Measurements from ENCODE around the gene BBX. TPM values are rescaled to one million over a fixed set of nuclear protein-coding genes. Genes with fewer than 3 reads are reported as not detected.
A peak's percentile ranks its signal among the peaks of the same experiment; 100 is the strongest.

The BBX gene
- total RNA-seq, 1 donor from 2014 or later = 77.5 TPM

DNA sequence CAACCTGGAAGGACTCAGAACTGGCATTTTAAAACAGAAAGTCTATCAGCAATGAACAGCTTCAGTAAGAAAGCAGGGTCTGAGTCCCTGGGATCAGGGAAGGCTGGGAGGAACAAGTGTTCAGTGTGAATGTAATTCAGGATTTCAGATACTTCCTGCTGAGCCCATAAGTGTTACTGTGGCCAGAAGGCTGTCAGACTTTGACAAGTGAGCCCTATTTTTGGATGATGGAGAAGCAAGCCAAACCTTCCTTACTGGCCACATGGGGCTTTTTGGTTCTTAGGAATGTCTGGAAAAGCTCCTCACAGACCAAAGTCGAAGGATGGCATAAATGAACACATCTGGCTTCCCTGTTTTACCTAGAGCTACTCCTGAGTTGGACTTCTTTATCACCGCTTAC, 157.2 kb downstream of the BBX start:
- peaks cover 6% of the 10 kb centered on the region for H3K36me3 Mint-ChIP-seq (ENCODE audit: low read depth)
- no peak for ATAC-seq (ENCODE audit: low read depth)
- no peaks in the 10 kb centered on the region for H3K27me3 Mint-ChIP-seq
- DNase-seq = no peak
- H3K4me1 Mint-ChIP-seq = peaks cover 52% of the 10 kb centered on the region
- POLR2A ChIA-PET = no interaction called here
- no peak overlapping the region for H3K4me3 Mint-ChIP-seq
- no peak for TF ChIP-seq CTCF (IDR thresholded peaks at IDR 0.05)
- CTCF ChIA-PET = interaction anchor here (1.7 kb wide), 1 partner anchor 20 kb away, joined by 6 read pairs; no protein-coding TSS in a partner anchor
- no peaks in the 10 kb centered on the region for H3K9me3 Mint-ChIP-seq
- H3K27ac Mint-ChIP-seq = no peak overlapping the region
- intact Hi-C loops (cut with micrococcal nuclease) = loop anchor here (5.0 to 10.0 kb wide), 3 partner anchors 245 to 727 kb away; no protein-coding TSS in a partner anchor

DNA sequence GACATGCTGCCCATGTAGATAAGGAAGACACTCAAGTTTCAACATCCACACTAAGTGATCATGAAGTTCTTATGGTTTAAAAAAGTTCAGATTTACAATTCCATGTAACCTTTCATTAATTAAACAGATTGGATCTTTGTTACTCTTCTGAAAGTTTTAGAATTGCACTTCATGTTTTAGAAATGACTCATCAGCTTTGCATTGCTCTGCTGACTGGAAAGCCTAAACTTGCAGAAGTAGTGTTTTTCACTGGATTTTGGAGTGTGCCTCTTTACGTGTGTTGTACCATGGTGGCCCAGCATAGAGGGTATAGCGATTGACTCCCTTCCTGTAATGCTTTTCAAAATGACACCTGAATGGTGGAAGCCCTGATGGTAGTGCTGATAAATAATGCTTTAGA, 157.9 kb downstream of the BBX start:
- CTCF ChIA-PET = interaction anchor here (1.7 to 2.2 kb wide), 2 partner anchors 9 to 21 kb away, joined by 6 to 8 read pairs; no protein-coding TSS in a partner anchor
- TF ChIP-seq CTCF (IDR thresholded peaks at IDR 0.05) = no peak
- Mint-ChIP-seq H3K4me3 (no peak overlapping the region), H3K27ac (no peak overlapping the region), H3K27me3 (no peaks in the 10 kb centered on the region), H3K4me1 (peaks cover 51% of the 10 kb centered on the region), H3K36me3 (ENCODE audit: low read depth) (peaks cover 6% of the 10 kb centered on the region), H3K9me3 (no peaks in the 10 kb centered on the region)
- POLR2A ChIA-PET = no interaction called here
- DNase-seq = no peak
- intact Hi-C loops (cut with micrococcal nuclease) = no loop called here
- ATAC-seq (ENCODE audit: low read depth) = peak; percentile 34

- DNase-seq = no peak
- H3K27ac Mint-ChIP-seq = no peak overlapping the region
- no peaks in the 10 kb centered on the region for H3K9me3 Mint-ChIP-seq
- H3K27me3 Mint-ChIP-seq = no peaks in the 10 kb centered on the region
- no peak for TF ChIP-seq CTCF (IDR thresholded peaks at IDR 0.05)
- intact Hi-C loops (cut with micrococcal nuclease) = no loop called here
- peaks cover 47% of the 10 kb centered on the region for H3K4me1 Mint-ChIP-seq
- peaks cover 7% of the 10 kb centered on the region for H3K36me3 Mint-ChIP-seq (ENCODE audit: low read depth)
- POLR2A ChIA-PET = no interaction called here
- no peak overlapping the region for H3K4me3 Mint-ChIP-seq
- no peak for ATAC-seq (ENCODE audit: low read depth)
- CTCF ChIA-PET = interaction anchor here (1.7 to 2.2 kb wide), 2 partner anchors 9 to 21 kb away, joined by 6 to 8 read pairs; no protein-coding TSS in a partner anchor
These were observed 158.6 kb downstream of the BBX start for GRCh38 chr3:107681396-107681795.

- Mint-ChIP-seq H3K27ac (no peak overlapping the region), H3K9me3 (no peaks in the 10 kb centered on the region), H3K27me3 (no peaks in the 10 kb centered on the region), H3K36me3 (ENCODE audit: low read depth) (peaks cover 7% of the 10 kb centered on the region), H3K4me1 (peaks cover 39% of the 10 kb centered on the region), H3K4me3 (no peak overlapping the region)
- DNase-seq (no peak), ATAC-seq (ENCODE audit: low read depth) (no peak)
- no peak for TF ChIP-seq CTCF (IDR thresholded peaks at IDR 0.05)
- intact Hi-C loops (cut with micrococcal nuclease) = no loop called here
- ChIA-PET POLR2A (no interaction called here), CTCF (interaction anchor here (1.3 to 2.2 kb wide), 2 partner anchors 8 to 22 kb away, joined by 3 to 8 read pairs; no protein-coding TSS in a partner anchor)
These were observed 159.8 kb downstream of the BBX start for GRCh38 chr3:107682580-107682979.

DNA sequence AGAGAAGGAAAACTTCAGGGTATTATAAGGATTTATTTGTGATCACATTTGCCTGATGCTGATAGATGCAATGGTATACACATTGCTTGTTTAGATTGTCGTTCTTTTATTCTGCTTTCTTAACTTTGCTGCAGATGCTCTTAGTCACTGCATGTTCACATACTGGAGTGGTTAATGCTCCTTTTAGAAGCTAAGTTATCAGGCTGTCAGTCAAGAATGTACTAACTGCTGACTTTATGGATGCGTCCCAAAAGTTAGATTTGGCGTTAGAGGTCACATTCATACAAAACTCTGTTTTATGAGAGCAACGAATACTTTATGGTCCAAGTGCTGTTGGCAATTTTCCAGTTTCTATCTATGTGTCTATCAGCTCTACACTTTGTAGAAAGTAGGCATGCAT, 160.7 kb downstream of the BBX start:
- TF ChIP-seq CTCF (IDR thresholded peaks at IDR 0.05) = no peak
- ATAC-seq (ENCODE audit: low read depth) (no peak), DNase-seq (no peak)
- Mint-ChIP-seq H3K27me3 (no peaks in the 10 kb centered on the region), H3K9me3 (no peaks in the 10 kb centered on the region), H3K36me3 (ENCODE audit: low read depth) (peaks cover 12% of the 10 kb centered on the region), H3K4me3 (no peak overlapping the region), H3K27ac (no peak overlapping the region), H3K4me1 (peaks cover 39% of the 10 kb centered on the region)
- intact Hi-C loops (cut with micrococcal nuclease) = no loop called here
- ChIA-PET CTCF (interaction anchor here (1.3 to 1.7 kb wide), 2 partner anchors 8 to 23 kb away, joined by 3 to 10 read pairs; no protein-coding TSS in a partner anchor), POLR2A (no interaction called here)

All from activated B cell treated with CpG ODN at 0.5 μM for 24 hours (primary cell).